Stimulated activated CD8-positive, alpha-beta memory T cell treated with anti-CD3 and anti-CD28 coated beads, Interleukin-4, amount 100 ng/mL, for 48 hours (primary cell): ENCODE measurements around the gene SLC8A1.

ENCODE experiments used
- DNase-seq: peaks from one replicate; pipeline ENCODE4 v3.0.0-alpha.2; 2020

SLC8A1 gene

DNA sequence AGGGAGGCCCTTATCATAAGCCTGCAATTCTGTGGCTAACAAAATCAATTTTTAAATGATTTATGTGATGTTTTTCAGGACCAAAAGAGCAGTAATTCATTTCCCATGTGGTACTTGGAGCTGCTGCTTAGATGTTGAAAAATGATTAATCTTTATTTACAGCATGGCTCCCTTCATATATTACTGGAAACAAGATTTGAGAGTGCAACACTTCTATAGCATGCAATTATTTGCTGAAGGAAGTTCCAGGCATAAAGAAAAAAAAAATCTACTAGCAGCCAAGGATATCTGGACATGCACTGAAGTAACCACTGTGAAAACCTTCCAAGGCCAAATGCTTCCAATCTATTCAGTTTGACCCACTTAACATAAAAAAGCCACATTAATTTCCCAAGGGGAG, 186.3 kb downstream of the SLC8A1 start:
- no peak for DNase-seq

DNA sequence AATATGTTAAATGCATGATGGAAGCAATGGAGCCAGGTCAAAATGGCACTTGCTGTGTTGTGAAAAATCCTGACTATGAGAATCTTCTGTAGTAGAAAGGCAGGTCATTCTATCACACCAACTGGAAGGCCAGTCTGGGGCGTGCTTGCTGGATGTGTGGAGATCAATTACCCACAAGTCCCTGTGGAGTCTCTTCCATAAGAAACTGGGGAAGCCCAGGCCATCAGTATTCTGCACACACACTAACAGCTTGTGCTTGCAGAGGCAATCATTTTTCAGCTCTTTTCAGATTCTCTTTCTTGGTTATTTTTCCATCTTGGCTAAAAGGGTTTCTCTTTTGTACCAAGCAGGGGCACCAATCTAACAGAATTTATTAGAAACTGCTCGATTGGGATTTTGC, 190.8 kb downstream of the SLC8A1 start:
- no peak for DNase-seq

DNA sequence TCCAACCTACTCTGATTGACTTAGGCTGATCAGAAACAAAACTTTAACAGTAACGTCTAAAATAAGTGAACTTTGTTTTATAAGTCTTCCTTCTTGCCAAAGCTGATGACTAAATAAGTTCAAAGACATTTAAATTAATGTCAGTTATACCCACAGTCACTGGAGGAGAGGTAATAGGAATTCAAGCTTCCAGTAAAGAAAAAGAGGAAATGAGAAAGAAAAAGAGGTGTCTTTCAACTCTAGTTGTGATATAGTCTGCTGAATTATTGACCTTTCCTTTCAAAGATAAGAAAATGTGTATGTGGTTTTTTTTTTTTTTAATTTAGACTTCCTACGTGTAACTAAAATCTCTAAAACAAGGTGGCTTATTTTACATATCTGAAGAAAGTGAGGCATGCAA, 191.5 kb downstream of the SLC8A1 start:
- no peak for DNase-seq

DNA sequence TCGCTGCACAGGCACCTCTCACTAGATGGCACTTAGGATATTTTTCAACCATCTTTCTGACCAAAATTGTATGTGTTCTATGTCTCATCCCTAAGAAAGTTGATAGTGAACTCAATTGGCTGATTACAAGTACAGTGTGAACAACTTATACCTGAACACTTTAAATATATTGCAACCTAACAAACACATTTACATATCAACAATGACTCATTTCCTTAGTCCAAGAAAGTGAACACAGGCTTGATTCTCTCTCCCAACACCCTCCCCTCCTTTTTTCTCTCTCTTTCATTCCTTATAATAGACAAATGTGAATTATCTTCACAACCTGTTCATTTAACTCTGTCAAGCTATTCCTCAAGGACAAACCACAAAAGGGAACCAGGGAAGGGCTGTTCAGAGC, 192.0 kb downstream of the SLC8A1 start:
- no peak for DNase-seq

DNA sequence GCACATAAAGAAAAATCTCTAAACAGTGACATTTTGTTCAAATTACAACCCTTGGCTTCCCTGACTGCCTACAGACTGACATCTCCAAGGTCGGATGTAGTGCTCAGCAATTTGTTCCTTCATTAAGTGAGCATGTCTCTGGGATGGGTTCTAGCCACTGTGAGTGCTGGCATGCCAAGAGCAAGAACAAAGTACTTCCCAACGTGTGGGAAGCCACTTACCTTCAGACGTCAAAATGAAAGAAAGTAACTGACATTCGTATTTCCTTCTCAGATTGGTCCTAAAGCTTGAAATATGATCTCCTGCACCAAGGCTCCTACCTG, 193.8 kb downstream of the SLC8A1 start:
- no peak for DNase-seq

DNA sequence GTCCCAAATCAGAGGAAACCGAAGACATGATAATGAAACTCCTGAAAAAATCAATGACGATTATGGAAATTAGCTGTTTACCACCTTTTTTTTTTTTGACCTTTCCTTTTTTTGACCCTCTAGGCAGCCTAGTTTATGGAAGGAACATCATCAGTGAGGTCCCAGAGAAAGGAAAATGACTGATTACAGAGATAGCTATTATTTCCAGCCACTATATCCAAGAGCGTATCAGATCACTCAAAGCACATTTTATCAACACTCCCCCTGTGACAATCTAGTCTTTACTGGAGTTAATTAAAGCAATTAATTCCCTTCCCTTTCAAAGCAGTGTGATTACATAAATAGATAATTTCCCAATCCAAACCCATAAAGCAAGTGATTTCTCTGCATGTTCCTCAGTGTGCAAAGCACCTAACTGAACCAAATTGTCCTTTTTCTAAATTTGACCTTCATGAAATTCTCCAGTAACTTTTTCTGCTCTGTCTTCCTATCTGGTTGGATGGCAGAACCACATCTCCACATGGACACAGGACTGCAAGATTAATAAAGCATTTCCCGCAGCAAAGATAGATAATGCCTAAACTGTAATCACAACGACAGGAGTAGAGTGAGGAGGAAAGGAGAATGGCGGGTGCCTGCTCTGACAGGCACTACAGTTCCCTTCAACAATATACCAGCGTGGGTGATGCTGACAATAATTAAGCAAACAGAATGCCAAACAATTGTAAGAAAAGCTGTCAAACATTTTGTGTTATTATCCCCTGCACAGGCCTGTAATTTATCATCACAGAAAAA, 194.4 kb downstream of the SLC8A1 start:
- DNase-seq, result no peak

DNA sequence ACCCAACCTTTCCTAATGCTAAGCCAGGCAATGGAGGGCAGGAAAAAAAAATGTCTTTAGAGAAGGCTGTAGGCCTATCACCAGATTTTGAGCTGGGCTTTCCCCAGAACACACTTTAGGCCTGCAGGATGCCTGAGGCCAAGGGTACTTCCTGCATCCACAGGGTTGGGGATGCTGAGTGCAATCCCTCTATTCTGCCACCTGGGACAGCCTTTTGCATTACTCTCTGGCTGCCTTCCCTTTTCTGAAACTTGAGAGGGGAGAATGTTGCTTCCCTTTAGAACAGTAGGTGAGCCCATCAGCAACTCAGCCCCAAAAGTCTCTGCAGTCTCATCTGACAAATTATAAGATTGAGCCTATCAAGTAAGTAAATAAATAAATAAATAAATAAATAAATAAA, 195.2 kb downstream of the SLC8A1 start:
- no peak for DNase-seq

DNA sequence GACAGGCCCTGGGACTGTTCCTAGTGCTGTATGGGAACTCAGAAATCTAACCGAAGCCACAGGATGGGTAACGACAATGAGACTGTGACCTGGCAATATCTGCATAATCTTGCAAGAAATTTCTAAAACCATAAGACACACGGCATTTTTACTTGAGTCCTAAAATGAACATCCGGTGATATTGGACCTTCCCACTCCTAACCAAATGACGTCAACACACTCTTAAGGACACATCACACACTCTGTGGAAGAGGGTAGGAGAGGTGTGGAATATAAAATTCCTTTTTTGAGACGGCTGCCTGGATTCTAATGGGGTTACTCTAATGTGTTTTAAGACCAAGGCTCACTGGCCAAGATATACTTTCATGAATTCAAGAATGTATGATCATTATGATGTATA, 195.9 kb downstream of the SLC8A1 start:
- DNase-seq, result no peak

DNA sequence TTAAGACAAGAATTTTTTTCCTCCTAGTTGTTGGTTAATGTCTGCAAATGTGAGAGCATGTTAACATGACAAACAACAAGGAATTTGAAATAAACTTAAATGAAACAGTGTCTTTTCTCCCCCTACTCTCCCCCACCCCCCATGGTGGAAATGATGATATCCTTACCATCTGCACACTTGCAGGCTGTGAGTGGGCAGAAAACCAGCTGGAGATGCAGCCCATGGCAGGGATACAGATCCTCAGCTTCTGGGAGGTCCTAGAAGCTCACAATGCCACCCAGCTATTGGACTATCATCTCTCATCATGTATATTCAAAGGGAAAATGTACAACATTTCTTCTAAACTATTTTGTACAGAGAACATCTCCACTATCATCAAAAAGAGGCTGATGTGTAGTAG, 196.8 kb downstream of the SLC8A1 start:
- DNase-seq, result no peak

DNA sequence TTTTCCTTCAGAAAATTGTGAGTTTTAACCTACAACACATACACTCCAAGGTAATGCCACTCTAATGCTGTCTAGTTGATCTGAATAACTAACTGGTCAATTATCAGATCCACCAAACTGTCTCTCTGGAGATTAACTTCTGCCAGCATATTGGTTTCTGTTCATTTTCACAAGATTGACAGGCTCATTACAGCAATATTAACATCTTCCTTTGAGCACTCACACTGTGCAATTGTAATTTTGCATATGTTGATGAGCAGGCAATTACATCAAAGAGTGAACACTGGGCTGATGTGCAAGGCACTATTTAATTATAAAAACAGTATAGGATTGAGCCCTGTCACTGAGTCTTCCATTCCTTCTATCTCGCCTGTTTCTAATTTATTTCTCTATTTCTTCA, 197.3 kb downstream of the SLC8A1 start:
- DNase-seq, result no peak

DNA sequence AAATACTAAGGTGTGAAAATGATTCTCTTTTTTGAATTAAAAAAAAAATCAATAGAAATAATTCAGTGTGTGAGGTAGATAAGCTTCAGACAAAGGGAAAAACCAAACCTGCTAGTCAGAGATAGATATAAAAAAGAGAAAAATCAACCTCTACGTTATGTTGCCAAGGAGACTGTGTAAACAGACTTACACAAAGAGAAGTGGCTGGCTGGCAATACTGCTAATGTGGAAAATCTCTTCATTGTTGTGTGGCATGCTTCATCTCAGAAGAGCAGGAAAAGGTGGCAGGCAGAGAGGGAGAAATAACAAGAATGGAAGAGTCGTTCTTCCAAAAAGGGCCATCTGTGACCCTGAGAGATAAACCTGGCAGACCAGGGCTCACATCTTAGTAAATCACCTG, 200.8 kb downstream of the SLC8A1 start:
- no peak for DNase-seq

DNA sequence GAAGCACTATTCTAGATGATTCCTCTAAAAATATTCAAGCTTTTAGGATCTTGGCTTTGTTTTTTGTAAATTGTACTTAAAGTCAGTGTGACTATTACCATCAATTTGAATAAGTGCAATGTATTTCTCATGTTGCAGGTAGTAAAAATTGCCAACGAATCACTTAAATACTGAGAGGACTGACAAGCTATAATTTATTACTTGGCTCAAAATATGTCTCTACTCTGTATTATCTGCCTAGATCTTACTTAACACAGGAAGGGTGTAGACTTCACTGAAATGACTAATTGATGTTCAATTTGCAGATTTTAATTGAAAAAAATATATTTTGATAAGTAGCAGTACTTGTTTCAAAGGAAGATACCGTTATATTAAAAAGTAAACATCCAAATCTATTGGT, 202.3 kb downstream of the SLC8A1 start:
- no peak for DNase-seq

DNA sequence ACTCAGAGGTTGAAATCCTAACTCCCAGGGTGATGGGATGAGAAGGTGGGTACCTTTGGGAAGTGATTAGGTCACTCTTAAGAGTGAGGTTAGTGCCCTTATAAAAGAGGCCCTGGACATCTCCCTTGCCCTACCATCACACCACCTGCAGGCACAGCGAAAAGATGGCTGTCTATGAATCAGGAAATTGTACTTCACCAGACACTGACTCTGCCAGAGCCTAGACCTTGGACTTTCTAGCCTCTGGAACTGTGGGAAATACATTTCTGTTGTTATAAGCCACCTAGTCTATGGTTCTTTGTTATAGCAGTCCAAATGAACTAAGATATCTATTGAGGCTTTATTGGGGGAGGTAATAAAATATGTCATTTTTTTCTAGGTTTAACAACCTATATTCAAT, 203.6 kb downstream of the SLC8A1 start:
- no peak for DNase-seq

DNA sequence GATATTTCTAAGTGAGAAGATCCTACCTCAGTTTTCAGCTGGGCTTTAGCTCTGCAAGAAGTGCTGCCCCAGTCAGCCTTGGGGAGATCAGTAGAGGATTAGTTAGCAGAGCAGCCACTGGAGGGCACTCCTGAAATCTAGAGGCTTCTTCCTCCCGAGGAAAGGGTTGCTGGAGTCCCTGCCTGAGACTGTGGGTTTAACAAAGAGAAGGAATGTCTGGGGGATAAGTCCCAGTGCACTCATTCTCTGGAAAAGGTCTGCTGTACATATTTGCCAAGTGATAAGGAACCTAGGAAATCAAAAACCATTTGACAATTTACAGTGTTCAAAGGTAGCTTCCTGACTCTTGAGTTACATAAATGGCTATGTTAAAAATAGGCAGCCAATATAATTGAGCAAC, 207.2 kb downstream of the SLC8A1 start:
- peak; percentile 28 for DNase-seq

DNA sequence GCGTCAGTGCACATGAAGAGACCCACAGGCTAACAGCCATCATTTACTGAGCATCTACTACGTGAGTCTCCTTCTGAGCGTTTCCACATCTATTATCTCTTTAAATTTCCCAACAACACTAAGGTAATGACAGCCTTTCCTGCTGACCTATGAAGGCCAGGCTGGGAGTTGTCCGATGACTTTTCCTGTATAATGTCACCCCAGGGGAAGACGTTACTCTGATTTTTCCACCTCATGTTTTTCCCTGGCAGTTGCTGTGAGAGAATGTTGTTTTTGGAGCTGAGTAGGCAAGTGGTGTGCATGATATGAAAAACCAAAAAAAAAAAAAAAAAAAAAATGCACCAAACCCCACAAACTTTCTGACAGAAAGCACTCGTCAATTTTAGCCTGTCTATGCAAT, 207.6 kb downstream of the SLC8A1 start:
- DNase-seq, result no peak

DNA sequence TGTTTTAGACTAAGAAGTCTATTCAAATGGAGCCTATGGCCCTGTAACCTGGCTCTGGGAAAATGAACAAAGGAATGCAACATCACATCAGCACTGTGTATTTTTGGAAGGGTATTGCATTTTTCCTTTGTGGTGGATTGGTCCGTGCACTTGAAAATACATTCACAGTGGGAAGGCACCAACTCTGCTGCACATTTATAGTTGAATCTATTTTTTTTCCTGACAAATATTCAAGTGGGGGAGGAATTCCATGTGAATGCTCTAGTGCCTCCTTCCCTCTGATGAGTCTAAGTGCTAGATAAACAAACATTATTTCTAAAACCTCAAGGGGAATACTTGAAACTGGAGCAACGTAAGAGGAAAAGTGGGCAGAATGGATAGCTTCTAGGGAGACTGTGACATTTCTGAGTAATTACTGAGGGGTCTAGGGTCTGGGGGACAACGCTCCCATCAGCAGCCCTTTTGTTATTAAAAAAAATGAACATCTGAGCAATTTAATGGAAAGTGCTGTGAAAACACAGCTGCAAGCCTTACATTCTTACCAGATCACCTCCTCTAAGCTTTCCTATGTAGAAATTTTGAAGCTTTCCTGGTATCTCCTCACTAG, 208.2 kb downstream of the SLC8A1 start:
- DNase-seq, result no peak

DNA sequence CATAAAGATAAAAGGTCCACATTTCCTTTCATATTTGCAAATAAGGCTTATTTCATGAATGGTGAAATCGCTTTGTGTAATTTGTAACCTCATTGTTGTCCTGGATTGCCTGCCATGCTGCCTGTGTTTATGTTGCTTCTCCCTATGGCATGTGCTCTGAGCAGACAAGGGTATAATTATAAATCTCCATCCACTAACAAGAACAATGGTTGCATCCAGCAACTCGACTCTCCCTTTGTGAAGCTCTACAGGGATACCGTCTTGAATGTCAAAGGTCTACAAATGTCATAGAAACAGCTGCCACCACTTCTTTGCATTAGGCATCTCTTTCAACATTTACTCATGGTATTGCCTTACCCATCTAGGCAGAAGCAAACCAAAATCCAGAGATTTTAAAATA, 209.6 kb downstream of the SLC8A1 start:
- DNase-seq, result no peak

DNA sequence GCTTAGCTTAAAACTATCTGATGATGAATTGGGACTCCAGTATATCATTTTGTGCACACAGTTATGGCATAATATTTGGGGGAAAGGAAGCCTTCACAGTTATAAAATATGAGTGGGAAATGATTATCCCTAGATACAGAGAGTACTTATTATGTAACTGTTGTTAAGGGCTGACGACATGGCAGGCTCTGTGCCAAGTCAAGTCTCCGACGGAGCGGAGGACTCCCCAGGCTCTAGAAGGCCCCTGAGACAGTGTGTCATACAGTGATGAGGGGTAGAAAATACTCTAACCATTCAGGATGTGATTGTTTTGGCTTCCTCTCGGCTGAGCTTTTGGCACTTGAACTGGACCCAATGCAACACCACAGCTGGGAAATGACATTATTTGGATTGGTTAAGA, 211.8 kb downstream of the SLC8A1 start:
- DNase-seq, result no peak

DNA sequence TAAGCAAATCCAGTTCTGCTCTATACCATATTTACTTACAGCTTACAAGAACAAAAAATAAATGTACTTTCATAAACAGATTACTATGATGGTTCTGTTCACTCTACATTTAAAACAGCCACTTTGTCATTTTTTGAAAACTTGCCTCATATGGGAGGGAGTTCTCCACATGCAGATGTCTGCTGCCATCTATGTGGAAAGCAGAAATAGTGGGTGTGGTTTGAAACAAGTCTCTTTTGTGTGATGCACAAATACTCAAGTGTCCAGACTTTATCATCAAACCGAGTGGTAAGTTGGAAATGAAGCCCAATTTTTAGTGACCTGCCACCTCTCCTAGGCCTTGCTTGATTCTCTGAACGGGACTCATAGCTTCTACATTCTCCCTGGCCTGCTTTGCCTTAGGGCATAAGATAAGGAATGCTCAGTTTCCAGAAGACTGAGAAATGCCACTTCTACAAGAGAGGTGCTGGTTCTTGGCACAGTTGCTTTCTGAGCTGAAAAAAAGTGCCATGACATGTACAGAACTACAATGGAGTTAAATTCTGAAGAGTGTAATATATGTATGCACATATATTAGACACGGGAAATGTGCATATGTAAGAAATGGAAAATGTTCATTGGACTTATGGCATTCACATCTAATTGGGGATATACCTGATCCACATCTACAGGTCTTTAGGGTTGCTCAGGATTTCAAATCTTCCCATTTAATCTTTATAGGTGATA, 221.0 kb downstream of the SLC8A1 start:
- no peak for DNase-seq

DNA sequence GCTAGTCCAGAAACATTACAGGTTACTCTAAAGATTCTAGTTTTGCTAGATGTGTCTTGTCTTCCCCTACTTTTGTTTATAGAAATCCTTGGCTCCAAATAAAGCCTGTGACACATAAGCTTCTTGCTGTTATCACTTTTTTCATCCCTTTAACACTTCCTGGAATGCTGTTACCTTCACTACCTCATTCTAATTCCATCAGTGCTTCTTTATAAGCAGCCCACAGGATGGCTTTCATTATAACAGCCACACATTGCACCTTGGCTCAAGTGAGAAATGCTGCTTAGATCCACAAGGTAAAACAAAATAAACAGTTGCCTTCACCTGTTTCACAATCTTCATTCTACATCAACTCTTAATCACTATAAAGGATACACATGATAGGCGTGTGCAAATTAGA, 221.7 kb downstream of the SLC8A1 start:
- DNase-seq, result no peak

DNA sequence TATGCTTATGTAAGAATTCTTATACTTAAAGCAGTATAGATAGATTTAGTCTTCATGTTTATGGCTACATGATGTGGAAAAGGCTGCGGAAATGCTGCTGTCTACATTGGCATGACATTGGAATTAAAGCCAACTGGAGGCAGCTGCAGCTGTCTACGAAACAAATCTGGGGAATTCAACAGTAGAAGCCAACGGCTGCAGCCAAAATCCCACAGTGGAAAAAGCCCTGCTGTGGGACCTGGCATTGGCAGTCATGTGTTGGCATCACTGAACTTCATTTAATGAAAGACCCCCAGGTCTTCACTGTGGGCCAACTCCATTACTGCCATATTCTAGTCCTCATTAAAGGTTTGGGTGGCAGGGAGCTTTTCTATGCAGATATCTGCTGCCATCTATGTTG, 223.6 kb downstream of the SLC8A1 start:
- no peak for DNase-seq

DNA sequence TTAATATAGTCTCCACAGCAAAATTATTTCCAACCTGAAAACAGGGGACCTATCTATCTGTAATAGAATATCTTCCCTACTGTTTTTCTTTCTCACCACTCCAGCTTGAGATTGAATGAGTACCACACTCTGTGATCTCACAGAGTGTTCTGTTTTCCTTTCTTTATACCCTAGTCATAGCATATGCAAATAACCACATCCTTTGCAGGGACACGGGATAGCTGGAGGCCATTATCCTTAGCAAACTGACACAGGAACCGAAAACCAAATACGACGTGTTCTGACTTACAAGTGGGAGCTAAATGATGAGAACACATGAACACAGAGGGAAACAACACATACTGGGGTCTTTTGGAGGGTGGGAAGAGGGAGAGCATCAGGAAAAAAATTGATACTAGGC, 224.7 kb downstream of the SLC8A1 start:
- no peak for DNase-seq

DNA sequence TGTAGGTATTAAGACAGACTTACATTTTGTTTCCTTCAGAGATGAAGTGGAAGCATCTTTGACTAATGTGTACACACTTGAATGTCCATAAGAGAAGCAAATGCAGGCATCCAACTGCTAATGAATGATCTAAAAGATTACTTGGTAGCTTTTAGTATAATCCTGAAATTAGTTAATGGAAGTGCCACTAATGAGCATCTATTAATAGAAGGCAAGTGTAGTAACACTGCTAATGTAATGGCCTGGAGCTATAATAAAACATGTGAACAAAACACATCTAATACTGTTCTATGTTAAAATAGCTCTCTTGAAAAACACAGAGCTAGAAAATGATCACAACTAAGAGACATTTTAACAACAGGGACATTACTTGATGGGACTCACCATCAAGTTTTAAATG, 225.3 kb downstream of the SLC8A1 start:
- no peak for DNase-seq

DNA sequence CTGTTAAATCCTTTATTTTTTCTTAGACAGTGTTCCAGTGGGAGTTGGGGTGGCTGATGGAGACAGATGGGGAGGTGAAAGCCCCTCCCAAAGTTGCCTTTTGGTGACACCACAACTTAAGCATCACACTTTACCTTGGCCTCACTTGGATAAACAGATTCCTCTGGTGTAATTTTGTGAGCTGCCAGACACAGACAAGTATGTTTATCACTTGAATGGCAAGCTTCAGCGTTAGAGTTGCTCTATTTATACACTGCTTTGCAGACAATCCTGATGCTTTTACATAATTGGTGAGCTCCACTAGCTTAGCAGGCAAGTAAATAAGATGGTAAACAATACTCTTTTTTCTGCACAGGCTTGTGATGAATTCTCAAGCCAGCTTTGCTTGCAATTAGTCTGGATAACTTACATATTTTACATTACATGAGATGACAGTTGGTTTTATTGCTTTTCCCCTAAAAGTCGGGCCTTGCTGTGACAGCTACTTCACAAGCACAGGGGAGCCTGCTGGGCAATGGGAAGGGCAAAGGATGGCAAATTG, 226.2 kb downstream of the SLC8A1 start:
- no peak for DNase-seq
